HG03442 (cell line): ENCODE measurements around the gene RYK.
"Not testable (repeated sequence)": the region's sequence is repeated elsewhere in the genome, so short reads cannot be mapped to it uniquely, and the experiment has no call there.

Experiments used
- ATAC-seq: cut with Tn5 transposase; IDR thresholded peaks from one replicate; pipeline ENCODE4 v1.9.1; 2021; ENCODE audit warnings: mild to moderate bottlenecking, moderate library complexity; ENCODE audit not compliant: unreplicated experiment

The RYK gene

GRCh38 chr3:134255404-134255803 lies 4.7 kb upstream of the RYK start:
- no peak for ATAC-seq

GRCh38 chr3:134253475-134254226 lies 3.0 kb upstream of the RYK start:
- ATAC-seq = no peak

- ATAC-seq = no peak
Measured at GRCh38 chr3:134252766-134253165, 2.1 kb upstream of the RYK start.

- no peak for ATAC-seq
Measured at GRCh38 chr3:134251731-134252391, 1.2 kb upstream of the RYK start.

- peak; percentile 39 for ATAC-seq
Measured at GRCh38 chr3:134249935-134250716, 533 bp downstream of the RYK start.

GRCh38 chr3:134249296-134249841 lies 1.3 kb downstream of the RYK start:
- no peak for ATAC-seq

- ATAC-seq = no peak
Measured at GRCh38 chr3:134244921-134245320, 5.7 kb downstream of the RYK start.

- ATAC-seq = no peak
Measured at GRCh38 chr3:134242649-134243617, 7.7 kb downstream of the RYK start.

GRCh38 chr3:134239538-134239937 lies 11.1 kb downstream of the RYK start:
- peak; percentile 50 for ATAC-seq

GRCh38 chr3:134237454-134238145 lies 13.1 kb downstream of the RYK start:
- ATAC-seq = no peak

GRCh38 chr3:134236505-134237170 lies 14.0 kb downstream of the RYK start:
- ATAC-seq = peak; percentile 52

GRCh38 chr3:134235577-134236076 lies 15.0 kb downstream of the RYK start:
- ATAC-seq = no peak

- no peak for ATAC-seq
Measured at GRCh38 chr3:134232951-134233350, 17.7 kb downstream of the RYK start.

- peak; percentile 55 for ATAC-seq
Measured at GRCh38 chr3:134232151-134232550, 18.5 kb downstream of the RYK start.

GRCh38 chr3:134231131-134231530 lies 19.5 kb downstream of the RYK start:
- no peak for ATAC-seq

GRCh38 chr3:134229038-134229437 lies 21.6 kb downstream of the RYK start:
- ATAC-seq = no peak

GRCh38 chr3:134228479-134228878 lies 22.2 kb downstream of the RYK start:
- no peak for ATAC-seq

GRCh38 chr3:134228035-134228434 lies 22.6 kb downstream of the RYK start:
- no peak for ATAC-seq

GRCh38 chr3:134224796-134225156 lies 25.9 kb downstream of the RYK start:
- ATAC-seq = not testable (repeated sequence)
